ENCODE measurements around the gene NR3C2. TPM values are rescaled to one million over a fixed set of nuclear protein-coding genes. Genes with fewer than 3 reads are reported as not detected.
"Not testable (repeated sequence)": the region's sequence is repeated elsewhere in the genome, so short reads cannot be mapped to it uniquely, and the experiment has no call there.

Gene NR3C2
- polyA plus RNA-seq, 4 donors, result 14.5 to 23.9 (median 16.9) TPM

- no peak for DNase-seq (ENCODE audit: low read depth in 4 of 4, low spot score in 3 of 4)
These were observed 257.3 kb downstream of the NR3C2 start for GRCh38 chr4:148184922-148185321.

GRCh38 chr4:148182230-148182911 lies 259.8 kb downstream of the NR3C2 start:
- DNase-seq (ENCODE audit: low read depth in 4 of 4, low spot score in 3 of 4), result no peak

GRCh38 chr4:148173397-148174017 lies 268.7 kb downstream of the NR3C2 start:
- DNase-seq (ENCODE audit: low read depth in 4 of 4, low spot score in 3 of 4), result no peak

- DNase-seq (ENCODE audit: low read depth in 4 of 4, low spot score in 3 of 4), result no peak
These were observed 270.6 kb downstream of the NR3C2 start for GRCh38 chr4:148171596-148171995.

- DNase-seq (ENCODE audit: low read depth in 4 of 4, low spot score in 3 of 4), result no peak
These were observed 271.5 kb downstream of the NR3C2 start for GRCh38 chr4:148170408-148171365.

- no peak for DNase-seq (ENCODE audit: low read depth in 4 of 4, low spot score in 3 of 4)
These were observed 276.1 kb downstream of the NR3C2 start for GRCh38 chr4:148166132-148166591.

GRCh38 chr4:148164557-148164956 lies 277.7 kb downstream of the NR3C2 start:
- peak in 2 of 4 donors; percentile 42 to 44 for DNase-seq (ENCODE audit: low read depth in 4 of 4, low spot score in 3 of 4)

- no peak for DNase-seq (ENCODE audit: low read depth in 4 of 4, low spot score in 3 of 4)
These were observed 279.2 kb downstream of the NR3C2 start for GRCh38 chr4:148162991-148163390.

- DNase-seq (ENCODE audit: low read depth in 4 of 4, low spot score in 3 of 4), result no peak
These were observed 279.7 kb downstream of the NR3C2 start for GRCh38 chr4:148162519-148162918.

GRCh38 chr4:148161601-148162000 lies 280.6 kb downstream of the NR3C2 start:
- no peak for DNase-seq (ENCODE audit: low read depth in 4 of 4, low spot score in 3 of 4)

GRCh38 chr4:148159793-148160192 lies 282.4 kb downstream of the NR3C2 start:
- DNase-seq (ENCODE audit: low read depth in 4 of 4, low spot score in 3 of 4), result no peak

GRCh38 chr4:148154769-148155168 lies 287.4 kb downstream of the NR3C2 start:
- DNase-seq (ENCODE audit: low read depth in 4 of 4, low spot score in 3 of 4), result no peak

- DNase-seq (ENCODE audit: low read depth in 4 of 4, low spot score in 3 of 4), result peak in 2 of 4 donors; percentile 44 to 57
These were observed 289.2 kb downstream of the NR3C2 start for GRCh38 chr4:148152868-148153625.

GRCh38 chr4:148151806-148152205 lies 290.4 kb downstream of the NR3C2 start:
- no peak for DNase-seq (ENCODE audit: low read depth in 4 of 4, low spot score in 3 of 4)

- DNase-seq (ENCODE audit: low read depth in 4 of 4, low spot score in 3 of 4), result no peak
These were observed 296.7 kb downstream of the NR3C2 start for GRCh38 chr4:148145475-148145874.

GRCh38 chr4:148143174-148143573 lies 299.0 kb downstream of the NR3C2 start:
- DNase-seq (ENCODE audit: low read depth in 4 of 4, low spot score in 3 of 4), result no peak

GRCh38 chr4:148141501-148141900 lies 300.7 kb downstream of the NR3C2 start:
- DNase-seq (ENCODE audit: low read depth in 4 of 4, low spot score in 3 of 4), result no peak

- no peak for DNase-seq (ENCODE audit: low read depth in 4 of 4, low spot score in 3 of 4)
These were observed 315.4 kb downstream of the NR3C2 start for GRCh38 chr4:148126825-148127224.

- no peak for DNase-seq (ENCODE audit: low read depth in 4 of 4, low spot score in 3 of 4)
These were observed 317.7 kb downstream of the NR3C2 start for GRCh38 chr4:148124512-148124911.

- not testable (repeated sequence) for DNase-seq (ENCODE audit: low read depth in 4 of 4, low spot score in 3 of 4)
These were observed 319.1 kb downstream of the NR3C2 start for GRCh38 chr4:148123161-148123560.

Measured in left renal pelvis (tissue), 4 donors.